CD4-positive, alpha-beta T cell treated with Interleukin-6 at 100 ng/mL for 8 hours (primary cell): Measurements from ENCODE around the gene SRPRA.
"Not testable (repeated sequence)": the region's sequence is repeated elsewhere in the genome, so short reads cannot be mapped to it uniquely, and the experiment has no call there.

Source experiments
- DNase-seq: peaks from one replicate; pipeline ENCODE4 v3.0.0-alpha.2; 2020; ENCODE audit warnings: mixed read lengths, low spot score

The SRPRA gene

GRCh38 chr11:126268708-126269579 is at the start of gene SRPRA, which contains the start of gene FOXRED1:
Gene SRPRA, minus strand, starts transcription at chr11:126268895. Its CDS starts 91 bp downstream, at chr11:126268804.
Gene FOXRED1, plus strand, starts transcription at chr11:126269154. Its CDS starts 53 bp downstream, at chr11:126269207.
- peak; percentile 100 for DNase-seq

- DNase-seq, result peak; percentile 10
Measured at GRCh38 chr11:126317756-126318573, 49.3 kb upstream of the SRPRA start.

- DNase-seq, result no peak
Measured at GRCh38 chr11:126317432-126317755, 48.7 kb upstream of the SRPRA start.

GRCh38 chr11:126313826-126314225 is 45.1 kb upstream of the SRPRA start:
- no peak for DNase-seq

GRCh38 chr11:126312961-126313360 is 44.3 kb upstream of the SRPRA start:
- no peak for DNase-seq

- DNase-seq, result no peak
Measured at GRCh38 chr11:126311401-126312291, 43.0 kb upstream of the SRPRA start.

GRCh38 chr11:126310992-126311310 is 42.3 kb upstream of the SRPRA start:
- DNase-seq, result no peak

- DNase-seq, result peak; percentile 49
Measured at GRCh38 chr11:126310200-126310991, 41.7 kb upstream of the SRPRA start.

- DNase-seq, result not testable (repeated sequence)
Measured at GRCh38 chr11:126308771-126309170, 40.1 kb upstream of the SRPRA start.

- DNase-seq, result no peak
Measured at GRCh38 chr11:126308271-126308671, 39.6 kb upstream of the SRPRA start.

GRCh38 chr11:126307706-126308105 is 39.0 kb upstream of the SRPRA start:
- DNase-seq, result no peak

GRCh38 chr11:126305699-126306098 is 37.0 kb upstream of the SRPRA start:
- no peak for DNase-seq

GRCh38 chr11:126304457-126305075 is 35.9 kb upstream of the SRPRA start:
- DNase-seq, result no peak

- peak; percentile 84 for DNase-seq
Measured at GRCh38 chr11:126303623-126304456, 35.1 kb upstream of the SRPRA start, which contains the start of gene DCPS. Gene DCPS, plus strand, starts transcription at chr11:126304060. Its CDS starts 21 bp downstream, at chr11:126304081.

GRCh38 chr11:126297004-126297403 is 28.3 kb upstream of the SRPRA start:
- DNase-seq, result no peak

- DNase-seq, result no peak
Measured at GRCh38 chr11:126293726-126294125, 25.0 kb upstream of the SRPRA start.

- no peak for DNase-seq
Measured at GRCh38 chr11:126290887-126291286, 22.2 kb upstream of the SRPRA start.

GRCh38 chr11:126288237-126288636 is 19.5 kb upstream of the SRPRA start:
- DNase-seq, result no peak

- peak; percentile 77 for DNase-seq
Measured at GRCh38 chr11:126284829-126285228, 16.1 kb upstream of the SRPRA start.
